ENCODE results near the gene MATCAP1. TPM values are rescaled to one million over a fixed set of nuclear protein-coding genes. Genes with fewer than 3 reads are reported as not detected.
A peak's percentile ranks its signal among the peaks of the same experiment; 100 is the strongest.

The MATCAP1 gene
- total and polyA plus RNA-seq, 8 donors: 36.8 to 66.9 (median 57.0) TPM

- H3K9me3 ChIP-seq: no peaks in the 10 kb centered on the region
- peaks cover 4 to 42% of the 10 kb centered on the region in 2 donors for H3K4me1 ChIP-seq
- H3K4me3 ChIP-seq: peak overlapping the region in 1 of 2 donors; percentile 59
- no peak for ATAC-seq
- peak overlapping the region; percentile 73 to 87 for H3K27ac ChIP-seq
- no peak for DNase-seq
- no peak for TF ChIP-seq CTCF (IDR thresholded peaks at IDR 0.05)
- H3K27me3 ChIP-seq: peaks cover 0 to 45% of the 10 kb centered on the region in 2 donors
- intact Hi-C loops (cut with DNase I): loop anchor here in 1 of 2 donors (10.0 kb wide), 1 partner anchor 137 kb away; no protein-coding TSS in a partner anchor
- peaks cover 0 to 41% of the 10 kb centered on the region in 2 donors for H3K36me3 ChIP-seq
Measured at GRCh38 chr16:67151431-67152097, 32.2 kb downstream of the MATCAP1 start.

- DNase-seq (peak; percentile 83 to 91 (median 90)), ATAC-seq (peak; percentile 85)
Measured at GRCh38 chr16:67150833-67151396, 32.8 kb downstream of the MATCAP1 start, which contains the start of gene B3GNT9. Gene B3GNT9 (minus strand): TSS chr16:67150998. CDS start chr16:67150485, 513 bp downstream.

GRCh38 chr16:67150047-67150832 lies 33.5 kb downstream of the MATCAP1 start:
- H3K4me1 ChIP-seq: peaks cover 4 to 33% of the 10 kb centered on the region in 2 donors
- no peak for TF ChIP-seq CTCF (IDR thresholded peaks at IDR 0.05)
- peaks cover 0 to 39% of the 10 kb centered on the region in 2 donors for H3K27me3 ChIP-seq
- peak overlapping the region; percentile 55 to 59 for H3K4me3 ChIP-seq
- intact Hi-C loops (cut with DNase I): loop anchor here in 1 of 2 donors (10.0 kb wide), 1 partner anchor 135 kb away; no protein-coding TSS in a partner anchor
- DNase-seq: peak in 2 of 4 donors; percentile 69 to 87
- H3K27ac ChIP-seq: peak overlapping the region; percentile 73 to 87
- H3K36me3 ChIP-seq: peaks cover 0 to 55% of the 10 kb centered on the region in 2 donors
- H3K9me3 ChIP-seq: no peaks in the 10 kb centered on the region
- peak; percentile 75 for ATAC-seq

More at GRCh38 chr16:67150833-67151396, 32.8 kb downstream of the MATCAP1 start, which contains the start of gene B3GNT9:
- H3K4me1 ChIP-seq: peaks cover 4 to 40% of the 10 kb centered on the region in 2 donors
- H3K27me3 ChIP-seq: peaks cover 0 to 45% of the 10 kb centered on the region in 2 donors
- intact Hi-C loops (cut with DNase I): loop anchor here in 1 of 2 donors (10.0 kb wide), 1 partner anchor 136 kb away; no protein-coding TSS in a partner anchor
- no peak for TF ChIP-seq CTCF (IDR thresholded peaks at IDR 0.05)
- H3K9me3 ChIP-seq: no peaks in the 10 kb centered on the region
- peak within 1 kb of the TSS; percentile 55 to 59 for H3K4me3 ChIP-seq
- peaks cover 0 to 48% of the 10 kb centered on the region in 2 donors for H3K36me3 ChIP-seq
- peak within 1 kb of the TSS; percentile 73 to 87 for H3K27ac ChIP-seq

- ATAC-seq (no peak), DNase-seq (no peak)
- H3K9me3 ChIP-seq: no peaks in the 10 kb centered on the region
- H3K4me3 ChIP-seq: peak overlapping the region in 1 of 2 donors; percentile 59
- H3K27me3 ChIP-seq: peaks cover 0 to 32% of the 10 kb centered on the region in 2 donors
- intact Hi-C loops (cut with DNase I): loop anchor here in 1 of 2 donors (10.0 kb wide), 1 partner anchor 135 kb away; no protein-coding TSS in a partner anchor
- TF ChIP-seq CTCF (IDR thresholded peaks at IDR 0.05): no peak
- H3K27ac ChIP-seq: peak overlapping the region in 1 of 2 donors; percentile 87
- peaks cover 0 to 59% of the 10 kb centered on the region in 2 donors for H3K36me3 ChIP-seq
- H3K4me1 ChIP-seq: peaks cover 0 to 26% of the 10 kb centered on the region in 2 donors
Measured at GRCh38 chr16:67149276-67150046, 34.3 kb downstream of the MATCAP1 start.
